GM12878 (cell line): ENCODE measurements around the gene ZFYVE19. TPM values are rescaled to one million over a fixed set of nuclear protein-coding genes. Genes with fewer than 3 reads are reported as not detected.
A peak's percentile ranks its signal among the peaks of the same experiment; 100 is the strongest.

Experiments used
- ATAC-seq: fragments of 200-7000 bp; cut with Tn5 transposase; 3 replicates; pipeline ENCODE4 v1.9.1; 2020; ENCODE audit warnings: mild to moderate bottlenecking, moderate library complexity
- Bru-seq: library from RNA; stranded (reverse); fragments of 400-500 nt; gene quantifications from one replicate; lab custom pipeline; 2021; lab: Mats Ljungman, UMichigan
- BruChase-seq, 2 experiments: library from RNA; stranded (reverse); fragments of 400-500 nt; gene quantifications; one replicate each; lab custom pipeline; 2021; lab: Mats Ljungman, UMichigan
- BruUV-seq: library from RNA; stranded (reverse); fragments of 400-500 nt; replicated peaks from 2 replicates; lab custom pipeline; 2021; lab: Mats Ljungman, UMichigan
- CTCF ChIA-PET: fragments of 300-600 bp; sonication (Branson Sonifier 250); formaldehyde crosslinking; extraction: SDS; loops from one replicate; lab custom pipeline; 2021; ENCODE audit warnings: inconsistent platforms; lab: Yijun Ruan, JAX
- POLR2A ChIA-PET: fragments of 350-600 bp; formaldehyde crosslinking; extraction: SDS; loops from one replicate; lab custom pipeline; 2021; ENCODE audit warnings: inconsistent platforms; lab: Charles Lee
- RAD21 ChIA-PET: fragments of 300-600 bp; sonication (Branson Sonifier 250); formaldehyde crosslinking; loops from one replicate; lab custom pipeline; 2023; ENCODE audit warnings: antibody characterized with exemption; ENCODE audit not compliant: unreplicated experiment; lab: Charles Lee
- SMC1A ChIA-PET: fragments of 300-600 bp; sonication (Branson Sonifier 250); formaldehyde crosslinking; loops from one replicate; lab custom pipeline; 2023; ENCODE audit not compliant: unreplicated experiment, uncharacterized antibody; lab: Charles Lee
- DNase-seq: peaks from one replicate; pipeline ENCODE4 v3.0.0-alpha.2; 2011; ENCODE audit warnings: low read depth, low spot score
- FAIRE-seq: peaks from 3 replicates; lab custom pipeline; 2011; peaks lifted over from hg19 to GRCh38; lab: Jason Lieb, UNC
- H2AFZ ChIP-seq: 2 replicates; pipeline ENCODE4 v1.6.0; 2011; ENCODE audit warnings: low read depth, low read length, control low read depth; ENCODE audit not compliant: control insufficient read depth
- H3K27ac ChIP-seq: 2 replicates; pipeline ENCODE4 v1.5.1; 2011; ENCODE audit warnings: control low read depth; ENCODE audit not compliant: control insufficient read depth, insufficient read depth
- H3K27me3 ChIP-seq, 2 experiments: replicated peaks in 1 of 2; 2 replicates each; pipeline versions ENCODE4 v1.6.0 to v1.6.1; 2011; ENCODE audit warnings: low read length in 1 of 2; ENCODE audit not compliant: control insufficient read depth in 2 of 2, insufficient read depth in 2 of 2
- H3K36me3 ChIP-seq, 2 experiments: 2 replicates each; pipeline ENCODE4 v1.5.1; 2011; ENCODE audit warnings: low read length in 1 of 2; ENCODE audit not compliant: control insufficient read depth in 2 of 2, insufficient read depth in 2 of 2
- H3K4me1 ChIP-seq: 2 replicates; pipeline ENCODE4 v1.6.1; 2011; ENCODE audit warnings: mild to moderate bottlenecking, low read length, moderate library complexity, mixed read lengths; ENCODE audit not compliant: control insufficient read depth, insufficient read depth
- H3K4me2 ChIP-seq: 2 replicates; pipeline ENCODE4 v1.6.0; 2011; ENCODE audit warnings: control low read depth; ENCODE audit not compliant: control insufficient read depth, insufficient read depth
- H3K4me3 ChIP-seq: fragments of 200-600 bp; sonication (generic); 2 replicates; pipeline ENCODE4 v1.5.1; 2016
- H3K79me2 ChIP-seq: 2 replicates; pipeline ENCODE4 v1.6.0; 2011; ENCODE audit warnings: low read length; ENCODE audit not compliant: control insufficient read depth, insufficient read depth
- H3K9ac ChIP-seq: 2 replicates; pipeline ENCODE4 v1.8.0; 2011; ENCODE audit warnings: low read length, control low read depth, mixed read lengths; ENCODE audit not compliant: control insufficient read depth, insufficient read depth
- H3K9me3 ChIP-seq: replicated peaks from 3 replicates; pipeline ENCODE4 v1.5.1; 2011; ENCODE audit warnings: mild to moderate bottlenecking, low read length; ENCODE audit not compliant: control insufficient read depth, insufficient read depth
- H4K20me1 ChIP-seq: 2 replicates; pipeline ENCODE4 v1.6.0; 2011; ENCODE audit not compliant: control insufficient read depth, insufficient read depth
- ATF3 ChIP-seq: IDR thresholded peaks from 2 replicates; pipeline ENCODE4 v1.6.1; 2011; ENCODE audit warnings: low read depth, mild to moderate bottlenecking, low read length, moderate library complexity, borderline replicate concordance; ENCODE audit errors: extremely low read depth
- CUX1 ChIP-seq: IDR thresholded peaks from 2 replicates; pipeline ENCODE4 v1.6.1; 2012; ENCODE audit warnings: improper control_type of control experiment, low read depth, low read length; ENCODE audit not compliant: insufficient replicate concordance
- EP300 ChIP-seq, 2 experiments: fragments of 150-350 bp in 1 of 2; IDR thresholded peaks; 2 replicates each; pipeline ENCODE4 v1.6.1; 2011 to 2012; ENCODE audit warnings: low read depth in 2 of 2, low read length in 2 of 2, borderline replicate concordance in 1 of 2, improper control_type of control experiment in 1 of 2, inconsistent platforms in 1 of 2; ENCODE audit not compliant: control insufficient read depth in 1 of 2
- NBN ChIP-seq: fragments of 450-650 bp; IDR thresholded peaks from 2 replicates; pipeline ENCODE4 v1.6.1; 2016
- NRF1 ChIP-seq: conservative IDR thresholded peaks from 2 replicates; pipeline ENCODE4 v1.6.1; 2011; ENCODE audit warnings: mild to moderate bottlenecking, low read depth, low read length, improper control_type of control experiment
- RAD51 ChIP-seq: fragments of 450-650 bp; IDR thresholded peaks from 2 replicates; pipeline ENCODE4 v1.6.1; 2016; ENCODE audit warnings: moderate library complexity, mild to moderate bottlenecking, inconsistent platforms
- SPI1 ChIP-seq: IDR thresholded peaks from 2 replicates; pipeline ENCODE4 v1.6.1; 2011; ENCODE audit warnings: low read depth, mild to moderate bottlenecking, low read length, moderate library complexity, borderline replicate concordance; ENCODE audit not compliant: insufficient read depth
- ZBTB33 ChIP-seq: fragments of 450-650 bp; IDR thresholded peaks from 2 replicates; pipeline ENCODE4 v1.6.1; 2017; ENCODE audit warnings: mild to moderate bottlenecking
- WGBS: methylation state at CpG from one replicate; pipeline ENCODE4 v1.1.6; 2016; ENCODE audit warnings: low lambda C conversion rate; ENCODE audit not compliant: insufficient replicate concordance, insufficient coverage; ENCODE audit errors: missing lambda C conversion rate; 5-methylcytosine and 5-hydroxymethylcytosine counted together
- in situ Hi-C: fragments of 300-500 bp; cut with MboI; formaldehyde crosslinking; loops from 9 replicates; pipeline ENCODE4 v1.14.3; 2018; ENCODE audit warnings: mixed read lengths
- intact Hi-C: fragments of 100-400 bp; cut with micrococcal nuclease; formaldehyde crosslinking; loops from one replicate; pipeline ENCODE4 v1.14.2; 2022; ENCODE audit not compliant: unreplicated experiment
- long read RNA-seq, 2 experiments: library from polyadenylated mRNA; unstranded; transcript quantifications; one replicate each; pipeline ENCODE4 v2.0.0, GENCODE V29; 2019 to 2020
- polyA minus RNA-seq, 3 experiments: library from RNA; depleted of rRNA, polyadenylated mRNA; stranded (reverse); fragments of >200 nt; gene quantifications; 2 replicates each; pipeline ENCODE4 v1.2.3, GENCODE V29; 2011
- polyA plus RNA-seq, 11 experiments: library from polyadenylated mRNA; depleted of rRNA in 4 of 11; unstranded in 6 of 11; stranded (reverse) in 5 of 11; fragments of >200 nt; fragmentation: Nextera tagmentation in 4 of 11; fragmentation: Illumina TruSeq in 1 of 11; extraction: Ambion mirVana in 4 of 11; extraction: Trizol in 1 of 11; gene quantifications; 1 replicate in 1 of 11; 2 replicates in 10 of 11; pipeline versions ENCODE4 v1.2.1 to v1.2.3, GENCODE V29; 2011 to 2016; ENCODE audit warnings: inconsistent platforms in 2 of 11, missing spikeins in 2 of 11, low read depth in 1 of 11
- total RNA-seq, 4 experiments: library from RNA; depleted of rRNA in 3 of 4; stranded (reverse); fragments of >200 nt in 3 of 4; fragmentation: Illumina TruSeq in 1 of 4; extraction: Trizol in 1 of 4; gene quantifications; 2 replicates each; pipeline versions ENCODE4 v1.2.1 to v1.2.3, GENCODE V29; 2013 to 2021

ZFYVE19 gene
- 61.9 and 67.4 TPM in 2 replicates for total RNA-seq (2013; cell fraction: nucleolus; rRNA removed)
- total RNA-seq (2014; rRNA removed) (16.8 and 20.2 TPM in 2 replicates), total RNA-seq (2014; rRNA removed; fragmentation: Illumina TruSeq; extraction: Trizol) (11.5 and 12.4 TPM in 2 replicates), total RNA-seq (2021) (14.9 and 17.1 TPM in 2 replicates), polyA plus RNA-seq (2011; rRNA removed) (23.7 and 36.3 TPM in 2 replicates), polyA plus RNA-seq (2014; fragmentation: Illumina TruSeq; extraction: Trizol) (22.2 and 27.3 TPM in 2 replicates), polyA plus RNA-seq (2014; fragmentation: Nextera tagmentation; extraction: Ambion mirVana) (1 to 10 TPM; 1.7 to 4.4 TPM), polyA plus RNA-seq (2014; rRNA removed) (27.1 and 30.7 TPM in 2 replicates), polyA plus RNA-seq (2016; fragmentation: Nextera tagmentation; extraction: Ambion mirVana) (10 to 100 TPM; 16.0 to 17.2 TPM), polyA minus RNA-seq (2011; rRNA and poly(A)+ RNA removed) (31.0 and 42.7 TPM in 2 replicates), Bru-seq, nascent RNA (percentile 62 among the genes with signal in this experiment), BruChase-seq, experiment 1, labeled RNA remaining after a 6-hour chase (percentile 69 among the genes with signal in this experiment), BruChase-seq, experiment 2, labeled RNA remaining after a 2-hour chase (percentile 67 among the genes with signal in this experiment)
- 10.3 TPM for polyA plus RNA-seq (2011; ENCODE audit: low read depth)
- 48.4 and 52.3 TPM in 2 replicates for polyA plus RNA-seq (2011; cell fraction: cytosol; rRNA removed)
- polyA plus RNA-seq (2011; cell fraction: nucleus; rRNA removed): 147 and 170 TPM in 2 replicates
- 18.4 and 19.2 TPM in 2 replicates for polyA plus RNA-seq (2012)
- polyA minus RNA-seq (2011; cell fraction: cytosol; rRNA and poly(A)+ RNA removed): 9.1 and 18.2 TPM in 2 replicates
- polyA minus RNA-seq (2011; cell fraction: nucleus; rRNA and poly(A)+ RNA removed): 26.5 and 36.1 TPM in 2 replicates
- long read RNA-seq, experiment 1, partial matches to known transcripts: 0 of 11 reads
- long read RNA-seq, experiment 1, other reads (novel, unspliced or antisense): 6 of 11 reads
- long read RNA-seq, experiment 2, transcript ZFYVE19-203 (11 exons, 2,775 nt): major isoform, 12 of 24 reads
- long read RNA-seq, experiment 2, partial matches to known transcripts: 3 of 24 reads
- long read RNA-seq, experiment 2, other reads (novel, unspliced or antisense): 6 of 24 reads

- Histone ChIP-seq H3K36me3 (peaks cover 0 to 3% of the 10 kb centered on the region in 2 experiments; a peak in 2 of 4 replicates), H3K4me3 (peak within 1 kb of the TSS; percentile 79), H3K4me1 (peaks cover 15% of the 10 kb centered on the region; the same call in 1 of the 2 replicates), H2AFZ (peak within 1 kb of the TSS; percentile 100), H3K9me3 (no peaks in the 10 kb centered on the region), H3K27ac (peak within 1 kb of the TSS; percentile 98), H3K4me2 (peak within 1 kb of the TSS; percentile 100), H4K20me1 (no peaks in the 10 kb centered on the region), H3K79me2 (peaks cover 22% of the 10 kb centered on the region), H3K9ac (peak within 1 kb of the TSS; percentile 94), H3K27me3 (no peaks in the 10 kb centered on the region)
- ChIA-PET CTCF (interaction anchor here (0.6 to 3.7 kb wide), 6 partner anchors 14 to 709 kb away, joined by 3 to 19 read pairs (median 6); no protein-coding TSS in a partner anchor), RAD21 (interaction anchor here (0.8 to 3.3 kb wide), 11 partner anchors 21 to 87 kb away, joined by 3 to 19 read pairs (median 4); partner anchors contain the start of genes PPP1R14D, RHOV, SPINT1 and VPS18), POLR2A (interaction anchor here (0.8 to 2.3 kb wide), 10 partner anchors 13 to 242 kb away, joined by 3 to 10 read pairs (median 4); partner anchors contain the start of genes CCDC32, RAD51, RHOV and VPS18), SMC1A (interaction anchor here (0.7 to 2.1 kb wide), 7 partner anchors 40 to 113 kb away, joined by 3 to 6 read pairs (median 4); no protein-coding TSS in a partner anchor)
- 1% methylated on average over 63 of the region's 64 CpGs for WGBS
- intact Hi-C loops (loop anchor here (5.0 kb wide), 1 partner anchor 40 kb away; no protein-coding TSS in a partner anchor), in situ Hi-C loops (no loop called here)
- FAIRE-seq (peak; percentile 61), DNase-seq (peak; percentile 93), ATAC-seq (peak; percentile 97)
- no TSS peak for BruUV-seq
- TF ChIP-seq SPI1 (no peak), ATF3 (no peak), CUX1 (no peak), ZBTB33 (no peak), NRF1 (peak; percentile 68), EP300 (IDR thresholded peaks at IDR 0.05; ENCODE audit: borderline replicate concordance in 1 of 2, control insufficient read depth in 1 of 2, low read depth in 2 of 2, low read length in 2 of 2) (no peak), NBN (peak; percentile 69; the same call in 1 of the 2 replicates), RAD51 (no peak)
Measured at GRCh38 chr15:40807028-40807887, at the start of gene ZFYVE19, which contains the start of gene DNAJC17. Gene ZFYVE19 (plus strand): TSS chr15:40807089. CDS start chr15:40807590, 501 bp downstream. Gene DNAJC17 (minus strand): TSS chr15:40807473. CDS start chr15:40807446, 27 bp downstream.
